NCI-H82 treated with DMSO at 0.1 percent for 48 hours (cell line): ENCODE data around the gene KRTAP10-11.
"Not testable (repeated sequence)": the region's sequence is repeated elsewhere in the genome, so short reads cannot be mapped to it uniquely, and the experiment has no call there.

Experiments used
- DNase-seq: peaks from one replicate; lab custom pipeline; 2025; ENCODE audit not compliant: unreplicated experiment; lab: John Stamatoyannopoulos, UW

The KRTAP10-11 gene, protein sequence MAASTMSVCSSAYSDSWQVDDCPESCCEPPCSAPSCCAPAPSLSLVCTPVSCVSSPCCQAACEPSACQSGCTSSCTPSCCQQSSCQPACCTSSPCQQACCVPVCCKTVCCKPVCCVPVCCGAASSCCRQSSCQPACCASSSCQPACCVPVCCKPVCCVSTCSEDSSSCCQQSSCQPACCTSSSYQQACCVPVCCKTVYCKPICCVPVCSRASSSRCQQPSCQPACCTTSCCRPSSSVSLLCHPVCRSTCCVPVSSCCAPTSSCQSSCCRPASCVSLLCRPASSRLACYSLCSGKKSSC

DNA sequence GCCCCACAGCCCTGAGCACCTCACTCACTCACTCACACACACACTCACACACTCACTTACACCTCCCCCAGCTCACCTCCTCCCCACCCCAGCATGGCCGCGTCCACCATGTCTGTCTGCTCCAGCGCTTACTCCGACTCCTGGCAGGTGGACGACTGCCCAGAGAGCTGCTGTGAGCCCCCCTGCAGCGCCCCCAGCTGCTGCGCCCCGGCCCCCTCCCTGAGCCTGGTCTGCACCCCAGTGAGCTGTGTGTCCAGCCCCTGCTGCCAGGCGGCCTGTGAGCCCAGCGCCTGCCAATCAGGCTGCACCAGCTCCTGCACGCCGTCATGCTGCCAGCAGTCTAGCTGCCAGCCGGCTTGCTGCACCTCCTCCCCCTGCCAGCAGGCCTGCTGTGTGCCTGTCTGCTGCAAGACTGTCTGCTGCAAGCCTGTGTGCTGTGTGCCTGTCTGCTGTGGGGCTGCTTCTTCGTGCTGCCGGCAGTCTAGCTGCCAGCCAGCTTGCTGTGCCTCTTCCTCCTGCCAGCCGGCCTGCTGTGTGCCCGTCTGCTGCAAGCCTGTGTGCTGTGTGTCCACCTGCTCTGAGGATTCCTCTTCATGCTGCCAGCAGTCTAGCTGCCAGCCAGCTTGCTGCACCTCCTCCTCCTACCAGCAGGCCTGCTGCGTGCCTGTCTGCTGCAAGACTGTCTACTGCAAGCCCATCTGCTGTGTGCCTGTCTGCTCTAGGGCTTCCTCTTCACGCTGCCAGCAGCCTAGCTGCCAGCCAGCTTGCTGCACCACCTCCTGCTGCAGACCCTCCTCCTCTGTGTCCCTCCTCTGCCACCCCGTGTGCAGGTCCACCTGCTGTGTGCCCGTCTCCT lies at the start of gene KRTAP10-11:
Gene KRTAP10-11, plus strand, starts transcription at position 49 of the 856 bp plus-strand sequence. Its CDS starts 45 bp downstream, at position 94.
- not testable (repeated sequence) for DNase-seq

DNA sequence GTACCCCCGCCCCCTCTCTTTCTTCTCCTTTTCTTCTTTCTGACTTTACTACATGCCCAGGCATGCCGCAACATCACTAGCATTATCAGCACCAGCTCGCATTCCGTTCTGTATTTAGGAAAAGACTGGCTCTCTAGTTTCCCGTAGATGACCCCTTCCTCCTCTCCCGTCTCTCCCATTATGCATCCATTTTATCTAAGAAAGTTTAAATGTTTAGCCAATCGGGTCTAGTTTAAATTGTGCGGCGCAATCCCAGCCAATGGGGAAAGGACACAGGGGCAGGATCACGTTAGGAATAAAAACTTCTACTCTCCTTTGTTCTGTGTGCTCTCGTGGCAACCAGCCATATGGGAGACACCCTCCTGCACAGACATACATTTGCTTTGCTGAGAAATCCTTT lies 48.2 kb upstream of the KRTAP10-11 start:
- no peak for DNase-seq

DNA sequence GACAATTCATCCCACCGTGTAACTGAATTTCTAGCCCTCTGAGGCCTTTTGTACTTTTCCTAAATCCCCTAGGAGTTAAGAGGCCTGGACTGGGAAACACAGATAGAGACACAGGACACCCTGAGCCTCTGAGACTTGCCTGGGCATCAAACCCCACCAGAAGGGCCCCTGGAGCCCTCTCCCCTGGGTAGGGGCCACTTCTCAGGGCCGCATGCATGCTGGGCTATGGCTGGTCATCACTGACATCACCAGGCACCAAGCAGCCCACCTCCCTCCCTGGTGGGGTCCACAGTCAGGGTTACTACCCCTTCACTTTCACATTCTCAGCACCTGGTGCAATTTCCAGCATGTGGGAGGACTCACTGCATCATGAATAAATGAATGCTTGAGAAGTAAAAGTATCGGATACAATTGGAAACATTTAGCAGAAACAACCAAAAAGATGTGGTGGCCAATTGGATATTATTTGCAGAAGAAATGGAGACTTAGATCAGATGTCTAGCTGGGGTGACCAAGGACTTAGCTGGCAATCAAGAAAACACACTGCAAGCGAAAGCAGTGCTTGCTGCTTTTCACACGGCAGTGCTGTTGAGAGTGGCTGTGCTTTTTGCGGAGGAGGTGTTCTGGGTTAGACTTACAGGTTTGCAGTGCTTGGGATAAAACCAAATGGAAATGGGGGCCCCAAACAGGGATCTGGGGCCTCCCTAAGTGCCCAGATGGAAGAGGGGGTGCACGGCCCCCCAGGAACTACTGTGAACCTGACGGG lies 46.8 kb upstream of the KRTAP10-11 start:
- no peak for DNase-seq

DNA sequence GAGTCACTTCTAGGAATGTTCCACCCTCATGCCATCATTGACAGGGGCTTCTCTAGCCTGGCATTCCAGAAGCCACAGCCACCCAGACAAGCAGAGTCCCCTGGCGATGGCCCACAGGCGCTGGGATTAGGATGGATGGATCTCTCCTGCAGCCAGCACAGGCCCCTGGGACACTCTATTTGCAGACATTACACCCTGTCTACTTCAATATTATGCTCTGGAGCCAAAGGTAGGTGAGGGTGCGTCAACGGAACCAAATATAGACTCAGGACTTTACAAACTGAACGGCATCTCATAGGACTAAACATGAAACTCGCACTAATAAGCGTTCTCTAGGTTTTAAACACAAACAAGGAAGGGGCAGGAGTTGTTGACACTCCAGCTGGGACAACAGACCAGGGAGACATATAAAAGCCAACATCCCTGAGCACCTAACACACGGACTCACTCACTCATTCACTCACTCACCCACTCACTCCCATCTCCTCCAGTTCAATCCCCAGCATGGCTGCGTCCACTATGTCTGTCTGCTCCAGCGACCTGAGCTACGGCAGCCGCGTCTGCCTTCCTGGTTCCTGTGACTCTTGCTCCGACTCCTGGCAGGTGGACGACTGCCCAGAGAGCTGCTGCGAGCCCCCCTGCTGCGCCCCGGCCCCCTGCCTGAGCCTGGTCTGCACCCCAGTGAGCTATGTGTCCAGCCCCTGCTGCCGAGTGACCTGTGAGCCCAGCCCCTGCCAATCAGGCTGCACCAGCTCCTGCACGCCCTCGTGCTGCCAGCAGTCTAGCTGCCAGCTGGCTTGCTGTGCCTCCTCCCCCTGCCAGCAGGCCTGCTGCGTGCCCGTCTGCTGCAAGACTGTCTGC lies 45.9 kb upstream of the KRTAP10-11 start, which contains the start of gene KRTAP10-7:
Gene KRTAP10-7, plus strand, starts transcription at position 480 of the 861 bp plus-strand sequence. Its CDS starts 25 bp downstream, at position 505.
- not testable (repeated sequence) for DNase-seq

DNA sequence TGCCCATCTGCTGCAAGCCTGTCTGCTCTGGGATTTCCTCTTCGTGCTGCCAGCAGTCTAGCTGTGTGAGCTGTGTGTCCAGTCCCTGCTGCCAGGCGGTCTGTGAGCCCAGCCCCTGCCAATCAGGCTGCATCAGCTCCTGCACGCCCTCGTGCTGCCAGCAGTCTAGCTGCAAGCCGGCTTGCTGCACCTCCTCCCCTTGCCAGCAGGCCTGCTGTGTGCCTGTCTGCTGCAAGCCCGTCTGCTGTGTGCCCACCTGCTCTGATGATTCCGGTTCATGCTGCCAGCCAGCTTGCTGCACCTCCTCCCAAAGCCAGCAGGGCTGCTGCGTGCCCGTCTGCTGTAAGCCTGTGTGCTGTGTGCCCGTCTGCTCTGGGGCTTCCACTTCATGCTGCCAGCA lies 45.1 kb upstream of the KRTAP10-11 start:
- not testable (repeated sequence) for DNase-seq

DNA sequence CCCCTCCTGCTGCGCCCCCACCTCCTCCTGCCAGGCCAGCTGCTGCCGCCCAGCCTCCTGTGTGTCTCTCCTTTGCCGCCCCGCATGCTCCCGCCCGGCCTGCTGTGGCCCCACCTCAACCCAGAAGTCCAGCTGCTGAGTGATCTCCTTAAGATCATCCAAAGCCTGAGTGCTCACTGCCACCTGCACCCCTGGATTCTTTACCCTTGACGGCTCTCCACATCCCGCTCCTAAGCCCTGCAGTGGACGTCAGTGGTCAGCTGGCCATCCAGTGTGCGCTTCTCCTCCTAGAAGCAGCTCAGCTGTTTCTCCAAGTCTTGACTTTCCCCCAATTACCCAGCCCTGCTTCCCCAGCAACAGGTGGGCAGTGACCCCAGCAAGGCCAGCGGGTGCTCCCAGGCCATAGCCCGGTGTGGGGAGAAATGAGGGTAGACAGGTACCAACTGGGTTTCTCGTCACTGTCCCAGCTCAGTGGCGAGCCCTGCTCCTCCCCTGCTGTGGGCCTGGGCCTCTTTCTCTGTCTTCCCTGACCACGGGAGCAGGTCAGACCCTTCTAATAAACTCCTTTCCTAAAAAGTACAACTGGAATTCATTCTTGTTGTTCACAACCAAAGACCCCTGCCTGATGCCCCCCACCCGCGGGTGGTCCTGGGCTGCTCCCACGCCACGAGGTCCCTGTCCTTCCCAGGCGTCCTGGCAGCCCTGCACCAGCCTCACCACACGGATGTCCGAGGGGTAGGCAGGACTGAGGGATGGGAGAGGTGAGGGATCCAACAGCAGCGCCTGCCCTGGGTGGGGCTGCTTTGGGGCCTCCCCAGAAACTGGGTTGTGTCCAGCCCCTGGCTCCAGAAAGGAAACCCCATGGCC lies 44.4 kb upstream of the KRTAP10-11 start:
- DNase-seq: no peak

DNA sequence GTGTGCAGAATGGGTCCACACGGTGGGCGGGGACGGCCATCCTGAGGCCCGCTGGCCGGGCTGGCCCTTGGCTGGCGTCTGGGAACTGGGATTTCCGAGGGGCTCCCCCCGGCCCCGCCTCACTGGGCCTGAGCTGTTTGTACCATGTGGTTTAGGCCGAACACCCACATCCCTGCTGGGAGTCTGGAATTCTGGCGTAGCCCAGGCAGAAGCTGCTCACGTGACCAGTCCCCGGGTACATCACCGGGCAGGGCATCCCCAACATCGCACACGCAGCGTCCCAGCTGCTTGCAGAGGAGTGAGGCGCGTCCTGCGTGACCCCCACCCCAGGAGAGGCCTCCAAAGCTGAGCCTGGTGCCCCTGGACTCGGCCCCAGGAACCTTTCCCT lies 43.8 kb upstream of the KRTAP10-11 start:
- no peak for DNase-seq

DNA sequence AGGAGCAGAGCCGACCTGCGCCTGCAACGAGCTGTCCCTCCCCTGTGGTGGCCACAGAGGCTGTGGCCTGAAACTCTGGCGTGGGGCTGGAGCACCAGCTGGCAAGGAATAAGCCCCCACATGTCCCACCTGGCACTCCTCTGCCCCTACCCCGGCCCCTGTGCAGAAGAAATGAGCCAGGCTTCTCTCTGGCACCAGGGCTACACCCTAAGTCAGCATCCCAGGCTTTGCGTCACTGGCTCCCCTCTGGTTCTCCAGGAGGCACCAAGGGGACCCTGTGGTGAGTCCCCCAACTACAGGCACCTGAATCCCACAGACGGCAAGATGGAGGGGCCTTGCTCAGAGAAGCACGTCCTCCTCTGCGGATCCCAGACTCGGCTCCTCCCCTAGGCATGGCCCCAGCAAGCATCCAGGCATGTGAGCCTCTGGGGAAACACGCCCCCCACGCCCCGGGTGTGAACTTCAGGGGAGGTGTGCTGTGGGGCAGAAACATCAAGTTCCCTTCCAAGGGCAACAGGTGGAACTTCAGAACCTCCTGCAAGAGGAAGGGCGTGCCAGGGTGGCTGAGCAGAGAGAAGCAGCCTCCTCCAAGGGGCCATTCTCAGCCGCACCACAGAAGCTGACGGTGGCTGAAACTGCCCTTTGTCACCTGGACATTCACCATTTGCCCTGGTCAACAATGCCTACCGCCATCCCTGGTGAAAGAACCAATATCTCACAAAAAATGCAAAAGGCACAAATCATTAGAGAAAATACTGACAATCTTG lies 42.9 kb upstream of the KRTAP10-11 start:
- DNase-seq: no peak

DNA sequence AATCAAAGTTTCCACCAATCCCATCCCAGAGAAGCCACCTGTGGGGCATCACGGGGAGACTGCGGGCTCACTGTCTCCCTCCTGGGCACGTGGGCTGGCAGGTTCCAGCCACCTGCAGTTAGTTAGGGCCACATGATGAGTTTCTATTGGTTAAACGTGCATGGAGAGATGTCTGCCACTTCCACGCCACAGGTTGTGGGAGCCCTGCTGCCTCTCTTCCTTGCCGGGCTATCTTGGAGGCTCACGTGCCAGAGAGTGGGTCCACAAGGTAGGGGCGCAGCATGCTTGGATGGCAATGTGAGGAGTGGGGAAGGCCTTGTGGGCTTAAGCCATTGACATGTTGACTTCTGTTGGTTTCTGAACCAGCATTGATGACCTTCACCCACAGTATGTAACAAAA lies 42.3 kb upstream of the KRTAP10-11 start:
- DNase-seq: no peak

DNA sequence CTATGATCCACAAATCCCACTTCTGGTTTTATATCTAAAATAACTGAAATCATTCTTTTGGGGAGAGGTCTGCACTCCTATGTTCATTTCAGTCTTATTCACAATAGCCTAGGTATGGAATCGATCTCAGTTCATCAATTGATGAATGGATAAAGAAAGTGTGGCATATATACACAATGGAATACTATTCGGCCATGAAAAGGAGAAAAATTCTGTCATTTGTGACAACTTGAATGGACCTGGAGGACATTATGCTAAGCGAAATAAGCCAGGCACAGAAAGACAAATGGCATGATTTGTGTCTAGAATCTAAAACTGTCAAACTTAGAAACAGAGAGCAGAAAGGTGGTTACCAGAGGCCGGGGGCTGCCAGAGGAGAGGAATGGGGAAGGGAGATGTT lies 39.7 kb upstream of the KRTAP10-11 start:
- DNase-seq: no peak

DNA sequence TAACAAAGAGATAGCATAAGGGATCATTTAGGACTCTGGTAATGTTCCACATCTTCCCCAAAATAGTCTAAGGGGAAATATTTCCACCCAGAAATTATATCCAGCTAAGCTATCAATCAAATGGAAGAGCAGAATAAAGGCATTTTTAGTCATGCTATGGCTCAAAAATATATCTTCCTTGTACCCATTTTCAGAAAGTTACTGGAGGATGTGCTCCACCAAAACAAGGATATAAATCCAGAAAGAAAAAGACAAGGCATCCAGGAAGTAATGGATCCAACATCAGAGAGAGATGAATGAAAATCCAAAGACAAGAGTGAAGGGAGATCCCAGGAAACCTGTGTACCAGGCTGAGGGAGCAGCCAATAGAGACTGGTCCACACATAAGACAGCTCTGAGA lies 37.0 kb upstream of the KRTAP10-11 start:
- no peak for DNase-seq

DNA sequence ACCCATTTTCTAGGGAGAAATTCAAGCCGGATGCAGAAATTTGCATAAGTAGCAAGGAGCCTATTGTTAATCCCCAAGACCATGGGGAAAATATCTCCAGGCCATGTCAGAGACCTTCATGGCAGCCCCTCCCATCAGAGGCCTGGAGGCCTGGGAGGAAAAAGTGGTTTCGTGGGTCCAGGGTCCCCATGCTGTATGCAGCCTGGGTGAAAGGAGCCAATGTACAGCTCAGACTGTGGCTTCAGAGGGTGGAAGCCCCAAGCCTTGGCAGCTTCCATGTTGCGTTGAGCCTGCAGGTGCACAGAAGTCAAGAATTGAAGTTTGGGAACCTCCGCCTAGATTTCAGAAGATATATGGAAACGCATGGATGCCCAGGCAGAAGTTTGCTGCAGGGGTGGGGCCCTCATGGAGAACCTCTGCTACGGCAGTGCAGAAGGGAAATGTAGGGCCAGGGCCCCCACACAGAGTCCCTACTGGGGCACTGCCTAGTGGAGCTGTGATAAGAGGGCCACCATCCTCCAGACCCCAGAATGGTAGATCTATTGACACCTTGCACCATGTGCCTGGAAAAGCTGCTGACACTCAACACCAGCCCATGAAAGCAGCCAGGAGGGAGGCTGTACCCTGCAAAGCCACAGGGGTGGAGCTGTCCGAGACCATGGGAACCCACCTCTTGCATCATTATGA lies 35.9 kb upstream of the KRTAP10-11 start:
- not testable (repeated sequence) for DNase-seq

DNA sequence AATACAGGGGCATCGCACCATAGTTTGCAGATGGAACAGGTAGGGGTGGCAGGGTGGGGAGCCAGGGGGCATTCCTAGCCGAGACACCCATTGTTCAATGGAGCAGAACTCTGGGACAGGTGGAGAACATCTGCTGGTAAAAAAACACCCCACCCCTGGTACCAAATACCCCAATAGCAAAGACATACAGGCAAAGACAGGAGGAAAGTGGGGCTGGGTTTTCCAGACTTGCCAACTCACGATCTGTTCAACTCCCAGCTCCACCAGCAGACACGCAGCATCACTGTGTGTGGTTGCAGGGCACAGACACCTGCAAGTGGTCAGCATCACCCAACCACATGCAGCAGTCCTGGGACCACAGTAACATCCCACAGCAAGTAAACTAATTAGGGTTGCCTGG lies 34.7 kb upstream of the KRTAP10-11 start:
- DNase-seq: no peak

DNA sequence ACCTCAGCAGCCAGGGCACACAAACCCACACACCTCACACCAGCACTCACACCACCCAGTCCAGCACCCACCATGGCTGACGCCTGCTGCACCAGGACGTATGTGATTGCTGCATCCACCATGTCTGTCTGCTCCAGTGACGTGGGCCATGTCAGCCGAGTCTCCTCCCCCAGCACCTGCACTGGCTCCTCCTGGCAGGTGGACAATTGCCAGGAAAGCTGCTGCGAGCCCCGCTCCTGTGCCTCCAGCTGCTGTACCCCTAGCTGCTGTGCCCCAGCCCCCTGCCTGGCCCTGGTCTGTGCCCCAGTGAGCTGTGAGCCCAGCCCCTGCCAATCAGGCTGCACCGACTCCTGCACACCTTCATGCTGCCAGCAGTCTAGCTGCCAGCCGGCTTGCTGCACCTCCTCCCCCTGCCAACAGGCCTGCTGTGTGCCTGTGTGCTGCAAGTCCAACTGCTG lies 34.2 kb upstream of the KRTAP10-11 start, which contains the start of gene KRTAP10-8:
Gene KRTAP10-8, plus strand, starts transcription at position 51 of the 458 bp plus-strand sequence. Its CDS starts 22 bp downstream, at position 73.
- no peak for DNase-seq

DNA sequence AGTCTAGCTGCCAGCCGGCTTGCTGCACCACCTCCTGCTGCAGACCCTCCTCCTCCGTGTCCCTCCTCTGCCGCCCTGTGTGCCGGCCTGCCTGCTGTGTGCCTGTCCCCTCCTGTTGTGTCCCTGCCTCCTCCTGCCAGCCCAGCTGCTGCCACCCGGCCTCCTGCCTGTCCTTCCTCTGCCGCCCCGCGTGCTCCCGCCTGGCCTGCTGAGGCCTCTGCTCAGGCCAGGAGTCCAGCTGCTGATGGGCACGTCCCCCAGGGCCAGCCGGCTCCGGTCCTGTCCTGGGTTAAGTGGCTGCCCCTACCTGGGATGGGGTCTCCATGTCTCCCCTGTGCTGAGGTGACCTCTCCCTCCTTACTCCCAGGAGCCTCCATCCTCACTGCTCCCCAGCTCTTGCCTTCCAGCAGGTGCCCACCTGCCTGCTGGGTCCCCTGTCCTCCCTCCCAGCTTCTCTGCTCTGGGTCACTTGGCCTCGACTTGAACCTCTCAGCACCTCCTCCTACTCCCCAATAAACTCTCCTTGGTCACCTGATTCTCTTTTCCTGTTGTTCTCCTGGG lies 33.5 kb upstream of the KRTAP10-11 start:
- DNase-seq: no peak

DNA sequence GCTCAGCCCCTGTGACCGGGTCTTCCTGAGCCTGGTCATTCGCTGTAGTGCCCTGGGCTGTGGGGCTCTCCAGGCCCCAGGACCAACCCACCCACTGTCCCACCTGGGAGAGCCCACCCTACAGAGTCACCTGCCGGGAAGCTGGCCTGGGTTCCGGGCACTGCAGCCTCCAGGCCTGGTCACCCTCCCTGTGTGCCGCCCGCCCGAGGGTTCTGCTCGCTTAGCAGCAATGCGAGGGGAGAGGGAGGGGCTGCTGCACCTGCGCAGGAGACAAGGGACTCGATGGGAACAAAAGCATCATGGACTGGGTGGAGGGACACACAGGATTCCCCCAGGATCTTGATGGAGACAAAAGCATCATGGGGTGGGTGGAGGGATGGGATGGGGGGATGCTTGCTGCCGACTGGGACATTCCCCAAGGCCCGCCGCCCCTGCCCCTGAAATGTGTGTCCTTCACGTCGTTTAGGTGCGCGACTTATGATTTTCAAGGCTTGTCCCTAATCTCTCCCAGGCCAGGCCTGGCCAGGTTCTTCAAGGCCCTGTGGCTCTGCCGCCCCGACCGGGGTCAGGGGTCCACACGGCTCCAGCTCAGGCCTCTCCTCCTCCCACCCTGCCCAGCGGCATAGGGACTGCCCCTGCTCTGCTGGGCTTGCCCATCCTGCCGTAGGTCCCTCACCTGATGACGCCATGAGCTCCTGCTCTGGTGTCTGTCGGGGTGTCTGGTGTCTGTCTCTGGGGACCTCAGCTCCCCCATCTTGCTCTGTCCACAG lies 32.6 kb upstream of the KRTAP10-11 start:
- no peak for DNase-seq

DNA sequence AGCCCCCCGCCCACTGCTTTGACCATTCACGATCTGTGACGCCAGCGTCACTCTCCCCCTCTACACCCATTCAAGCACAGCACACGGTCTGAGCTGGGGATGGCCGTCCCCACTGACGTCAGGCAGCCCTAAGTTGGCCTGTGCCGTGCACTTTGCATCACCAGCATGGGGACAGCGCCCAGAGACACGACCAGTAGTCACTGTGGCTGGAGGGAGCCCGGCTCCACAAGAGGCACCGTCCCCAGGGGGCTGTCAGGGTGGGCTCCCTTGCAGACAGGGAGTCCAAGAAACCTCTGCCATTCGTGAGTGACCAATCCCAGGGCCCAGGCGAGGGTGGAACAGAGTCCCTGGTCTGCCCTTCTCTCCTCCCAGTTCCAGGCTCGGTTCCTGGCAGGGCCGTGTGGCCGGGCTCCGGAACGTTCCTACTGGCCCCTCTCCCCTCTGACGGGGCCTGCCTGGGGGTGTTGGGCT lies 32.0 kb upstream of the KRTAP10-11 start:
- DNase-seq: no peak
